Measurements from ENCODE around the gene KRTAP5-6.

DNA sequence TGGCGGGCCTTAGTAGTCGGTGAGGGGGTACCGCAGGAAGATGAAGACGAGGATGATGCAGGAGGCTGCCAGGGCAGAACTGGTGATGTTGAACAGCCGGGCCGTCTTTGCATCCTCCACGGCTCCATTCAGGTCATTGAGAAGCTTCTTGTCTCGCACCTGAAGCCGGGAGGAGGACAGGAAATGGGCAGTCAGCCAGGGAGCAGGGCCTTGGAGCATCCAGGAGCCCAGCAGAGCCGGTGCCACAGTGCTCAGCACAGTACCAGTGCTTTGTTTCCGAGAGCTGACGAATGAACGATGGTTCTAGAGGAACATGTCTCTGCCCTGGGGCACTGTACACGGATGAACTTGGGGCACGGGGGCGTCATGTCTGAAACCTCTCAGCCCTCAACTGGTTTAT lies 38.3 kb downstream of the KRTAP5-6 start:
- TF ChIP-seq, protein P1, sequence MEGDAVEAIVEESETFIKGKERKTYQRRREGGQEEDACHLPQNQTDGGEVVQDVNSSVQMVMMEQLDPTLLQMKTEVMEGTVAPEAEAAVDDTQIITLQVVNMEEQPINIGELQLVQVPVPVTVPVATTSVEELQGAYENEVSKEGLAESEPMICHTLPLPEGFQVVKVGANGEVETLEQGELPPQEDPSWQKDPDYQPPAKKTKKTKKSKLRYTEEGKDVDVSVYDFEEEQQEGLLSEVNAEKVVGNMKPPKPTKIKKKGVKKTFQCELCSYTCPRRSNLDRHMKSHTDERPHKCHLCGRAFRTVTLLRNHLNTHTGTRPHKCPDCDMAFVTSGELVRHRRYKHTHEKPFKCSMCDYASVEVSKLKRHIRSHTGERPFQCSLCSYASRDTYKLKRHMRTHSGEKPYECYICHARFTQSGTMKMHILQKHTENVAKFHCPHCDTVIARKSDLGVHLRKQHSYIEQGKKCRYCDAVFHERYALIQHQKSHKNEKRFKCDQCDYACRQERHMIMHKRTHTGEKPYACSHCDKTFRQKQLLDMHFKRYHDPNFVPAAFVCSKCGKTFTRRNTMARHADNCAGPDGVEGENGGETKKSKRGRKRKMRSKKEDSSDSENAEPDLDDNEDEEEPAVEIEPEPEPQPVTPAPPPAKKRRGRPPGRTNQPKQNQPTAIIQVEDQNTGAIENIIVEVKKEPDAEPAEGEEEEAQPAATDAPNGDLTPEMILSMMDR (tag by site-specific recombination; IDR thresholded peaks at IDR 0.05): no peak
- TF ChIP-seq HOXA7 (CRISPR knock-in tag; IDR thresholded peaks at IDR 0.05; ENCODE audit: borderline replicate concordance) (no peak), ZXDB (tag by site-specific recombination; IDR thresholded peaks at IDR 0.05) (no peak), ZNF670 (tag by site-specific recombination; IDR thresholded peaks at IDR 0.05; ENCODE audit: low read depth) (no peak), ZNF175 (tag by site-specific recombination; IDR thresholded peaks at IDR 0.05) (no peak), ZNF302 (tag by site-specific recombination; IDR thresholded peaks at IDR 0.05; ENCODE audit: low read depth) (no peak), ZNF121 (tag by site-specific recombination; IDR thresholded peaks at IDR 0.05) (no peak), ZNF221 (tag by site-specific recombination; IDR thresholded peaks at IDR 0.05; ENCODE audit: borderline replicate concordance) (no peak)
